Activated gamma-delta T cell treated with anti-CD3 and anti-CD28 coated beads, Interleukin-2, amount 50 U/mL, for 16 hours (primary cell): ENCODE measurements around the gene KDM8.
"Not testable (repeated sequence)": the region's sequence is repeated elsewhere in the genome, so short reads cannot be mapped to it uniquely, and the experiment has no call there.

ENCODE experiments used
- DNase-seq: peaks from one replicate; pipeline ENCODE4 v3.0.0-alpha.2; 2020; ENCODE audit warnings: low read depth

Gene KDM8

DNA sequence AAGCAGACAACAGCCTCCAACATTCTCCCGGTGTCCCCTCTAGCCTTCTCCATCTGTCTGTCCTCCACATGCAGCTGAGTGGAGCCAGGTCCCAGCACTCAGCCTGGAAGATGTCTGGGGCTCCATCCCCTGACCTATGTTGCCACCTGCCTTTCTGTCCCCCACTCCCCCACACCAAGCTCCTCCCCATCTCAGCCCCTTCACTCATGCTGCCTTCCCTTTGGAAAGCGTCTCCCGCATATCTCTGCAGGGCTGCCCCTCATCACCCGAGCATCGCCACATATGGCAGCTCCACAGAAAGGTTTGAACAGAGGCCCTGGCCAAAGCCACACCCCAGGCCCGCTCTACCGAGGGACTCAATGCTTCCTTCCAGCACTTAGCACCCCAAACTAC lies 41.0 kb downstream of the KDM8 start:
- DNase-seq = no peak

DNA sequence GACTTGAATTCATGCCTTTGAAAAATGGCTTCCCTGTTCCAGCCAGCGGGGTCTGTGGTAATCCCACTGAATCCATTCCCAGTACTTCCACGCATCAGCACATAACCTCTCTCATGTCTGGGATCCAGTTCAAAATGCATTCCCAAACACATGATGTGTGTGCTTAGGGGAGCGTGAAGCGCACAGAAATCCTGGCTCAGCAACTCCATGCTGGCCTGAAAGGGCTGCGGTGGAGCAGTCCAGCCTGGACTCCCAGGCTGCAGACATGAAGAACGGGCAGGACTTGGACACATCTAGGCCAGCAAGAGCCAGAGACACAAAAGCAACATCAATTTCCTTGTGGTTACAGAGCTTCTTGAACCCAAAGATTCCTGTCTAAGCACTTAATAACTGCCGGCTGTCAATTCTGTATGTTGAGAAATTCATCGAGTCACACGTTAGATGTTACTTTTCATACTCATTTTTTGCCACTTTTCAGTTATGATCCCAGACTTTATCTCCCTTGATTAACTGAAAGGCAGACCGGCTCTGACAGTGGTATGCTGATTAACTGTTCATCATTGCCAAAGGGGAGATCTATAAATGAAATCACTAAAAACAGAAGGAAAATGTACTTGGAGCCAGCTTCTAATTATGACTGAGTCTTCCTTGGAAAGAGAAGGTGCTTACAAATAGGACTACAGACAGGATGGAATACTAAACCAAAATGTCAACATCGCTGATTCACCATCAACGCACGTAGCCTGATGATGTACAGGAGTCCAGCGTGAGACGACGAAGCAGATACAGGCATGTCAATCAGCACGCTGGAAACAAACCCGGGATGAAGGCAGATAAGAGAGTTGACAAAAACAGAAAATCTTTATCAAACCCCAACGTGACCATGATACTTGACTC lies 42.2 kb downstream of the KDM8 start:
- no peak for DNase-seq

DNA sequence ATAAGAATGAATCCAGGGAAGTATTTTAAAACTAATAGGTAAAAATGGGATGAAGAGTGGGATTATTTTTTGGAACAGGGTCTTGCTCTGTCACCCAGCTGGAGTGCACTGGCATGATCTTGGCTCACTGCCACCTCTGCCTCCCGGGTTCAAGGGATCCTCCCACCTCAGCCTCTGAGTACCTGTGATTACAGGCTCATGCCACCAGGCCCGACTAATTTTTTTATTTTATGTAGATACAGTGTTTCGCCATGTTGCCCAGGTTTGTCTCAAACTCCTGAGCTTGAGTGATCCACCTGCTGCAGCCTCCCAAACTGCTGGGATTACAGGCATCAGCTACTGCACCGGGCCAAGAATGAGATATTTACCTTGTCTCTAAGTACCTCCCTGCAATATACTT lies 43.1 kb downstream of the KDM8 start:
- DNase-seq = no peak

DNA sequence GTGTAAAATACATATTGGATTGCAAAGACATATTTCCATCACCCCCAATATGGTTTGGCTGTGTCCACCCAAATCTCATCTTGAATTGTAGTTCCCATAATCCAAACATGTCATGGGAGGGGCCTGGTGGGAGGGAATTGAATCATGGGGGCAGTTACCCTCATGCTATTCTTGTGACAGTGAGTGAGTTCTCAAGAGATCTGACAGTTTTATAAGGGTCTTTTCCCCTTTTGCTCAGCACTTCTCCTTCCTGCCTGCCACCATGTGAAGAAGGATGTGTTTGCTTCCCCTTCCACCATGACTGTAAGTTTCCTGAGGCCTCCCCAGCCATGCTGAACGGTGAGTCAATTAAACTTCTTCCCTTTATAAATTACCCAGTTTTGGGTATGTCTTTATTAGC lies 43.8 kb downstream of the KDM8 start:
- not testable (repeated sequence) for DNase-seq

DNA sequence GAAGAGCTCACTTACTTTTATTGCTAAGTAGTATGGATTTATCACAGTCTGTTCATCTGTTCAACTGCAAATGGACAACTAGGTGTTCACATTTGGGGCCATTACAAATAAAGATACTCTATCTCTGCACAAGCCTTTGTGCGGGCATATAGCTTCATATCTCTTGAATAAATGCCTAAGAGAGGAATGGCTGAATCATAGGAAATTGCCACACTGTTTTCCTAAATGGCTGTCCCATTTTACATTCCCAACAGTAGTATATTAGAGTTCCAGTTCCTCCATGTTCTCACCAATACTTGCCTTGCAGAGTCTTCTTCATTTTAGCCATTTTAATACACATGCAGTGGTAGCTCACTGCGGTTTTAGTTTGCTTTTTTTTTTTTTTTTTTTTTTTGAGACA lies 44.7 kb downstream of the KDM8 start:
- DNase-seq = no peak

DNA sequence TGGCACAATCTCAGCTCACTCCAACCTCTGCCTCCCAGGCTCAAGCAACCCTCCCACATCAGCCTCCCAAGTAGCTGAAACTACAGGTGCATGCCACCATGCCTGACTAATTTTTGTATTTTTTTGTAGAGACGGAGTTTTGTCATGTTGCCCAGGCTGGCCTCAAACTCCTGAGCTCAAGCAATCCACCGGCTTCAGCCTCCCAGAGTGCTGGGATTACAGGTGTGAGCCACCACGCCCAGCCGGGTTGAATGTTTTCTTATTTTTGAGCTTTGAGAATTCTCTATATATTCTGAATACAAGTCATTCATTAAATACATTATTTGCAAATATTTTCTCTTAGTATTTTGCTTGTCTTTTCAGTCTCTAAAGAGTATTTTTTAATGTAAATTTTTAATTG lies 45.6 kb downstream of the KDM8 start:
- DNase-seq = not testable (repeated sequence)

DNA sequence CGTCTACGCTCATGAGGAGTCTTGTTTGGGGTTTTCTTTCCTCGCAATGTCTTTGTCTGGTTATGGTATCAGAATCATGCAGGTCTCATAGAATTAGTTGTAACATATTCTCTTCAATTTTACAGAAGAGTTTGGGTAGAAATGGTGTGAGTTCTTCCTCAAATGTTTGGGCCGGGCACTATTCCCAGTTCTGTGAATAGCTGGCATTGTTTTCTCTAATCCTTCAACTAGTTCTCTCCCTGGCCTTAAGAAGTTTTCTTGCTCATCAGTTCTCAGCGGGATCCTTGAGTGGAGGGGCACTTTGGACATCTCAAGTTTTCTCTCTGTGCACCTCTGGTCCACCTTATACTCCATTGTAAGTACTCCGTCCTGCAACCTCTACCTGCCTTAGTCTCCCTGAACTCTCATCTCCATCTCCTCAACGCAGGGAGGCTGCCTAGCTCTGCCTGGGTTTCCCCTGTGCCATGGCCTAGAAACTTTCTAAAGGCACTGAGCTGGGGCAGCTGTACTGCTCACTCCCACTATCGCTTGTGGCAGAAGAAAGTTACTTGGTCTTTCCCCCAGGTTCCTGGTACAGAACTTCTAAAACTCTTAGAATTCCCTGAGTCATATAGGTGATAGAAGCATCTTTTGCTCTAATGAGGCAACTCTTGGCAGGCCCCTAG lies 48.3 kb downstream of the KDM8 start:
- no peak for DNase-seq

DNA sequence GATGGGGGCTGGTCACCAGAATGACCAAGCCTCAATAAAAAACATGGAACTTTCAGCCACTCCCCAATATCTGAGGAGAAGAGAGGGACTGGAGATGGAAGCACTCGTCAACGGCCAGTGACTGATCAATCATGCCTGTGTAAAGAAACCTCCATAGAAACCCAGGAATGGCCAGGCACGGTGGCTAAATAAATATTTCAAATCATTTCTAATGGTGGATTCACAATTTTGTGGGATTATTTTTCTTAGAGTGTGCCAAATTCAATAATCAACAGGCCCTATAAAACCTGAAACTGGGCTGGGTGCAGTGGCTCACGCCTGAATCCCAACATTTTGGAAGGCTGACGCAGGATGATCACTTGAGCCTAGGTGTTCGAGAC lies 48.9 kb downstream of the KDM8 start:
- DNase-seq = no peak

DNA sequence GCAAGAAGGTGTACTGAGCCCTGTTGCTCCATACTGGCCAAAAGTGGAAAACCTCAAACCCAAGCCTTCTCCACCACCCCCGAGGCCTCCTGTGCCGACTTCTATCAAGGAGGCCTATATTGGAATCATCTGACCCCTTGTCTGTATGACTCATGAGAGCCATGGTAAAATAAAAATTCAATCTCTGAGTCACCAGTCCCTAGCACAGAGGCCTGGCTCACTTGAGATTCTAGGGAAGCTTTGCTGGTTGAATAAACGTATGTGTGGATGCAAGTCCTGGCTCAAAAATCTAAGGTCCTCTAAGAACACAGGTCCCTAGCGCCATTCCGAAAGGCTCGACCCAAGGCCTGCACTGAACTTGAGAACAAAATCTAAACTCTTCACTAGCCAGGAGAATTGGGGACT lies 50.2 kb downstream of the KDM8 start:
- DNase-seq = no peak

DNA sequence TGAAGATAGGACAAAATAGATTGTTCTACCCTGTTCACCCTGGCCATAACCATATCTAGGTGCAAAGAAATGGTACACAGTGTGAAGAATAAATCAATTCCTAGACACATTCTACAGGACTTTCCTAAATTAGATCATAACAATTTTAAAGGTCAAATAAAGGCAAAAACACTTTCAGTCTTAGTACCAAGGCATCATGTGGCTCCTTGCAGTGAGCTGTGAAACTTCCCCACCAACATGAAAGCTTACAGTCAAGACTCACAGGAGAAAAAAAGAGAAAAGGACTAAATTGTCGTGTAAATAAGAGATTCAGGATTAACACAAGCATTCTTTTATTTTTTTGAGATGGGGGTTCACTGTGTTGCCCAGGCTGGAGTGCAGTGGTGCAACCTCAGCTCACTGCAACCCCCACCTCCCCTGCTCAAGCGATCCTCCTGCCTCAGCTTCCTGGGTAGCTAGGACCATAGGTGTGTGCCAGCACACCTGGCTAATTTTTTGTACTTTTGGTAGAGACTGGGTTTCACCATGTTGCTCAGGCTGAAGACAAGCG lies 51.0 kb downstream of the KDM8 start:
- DNase-seq = no peak

DNA sequence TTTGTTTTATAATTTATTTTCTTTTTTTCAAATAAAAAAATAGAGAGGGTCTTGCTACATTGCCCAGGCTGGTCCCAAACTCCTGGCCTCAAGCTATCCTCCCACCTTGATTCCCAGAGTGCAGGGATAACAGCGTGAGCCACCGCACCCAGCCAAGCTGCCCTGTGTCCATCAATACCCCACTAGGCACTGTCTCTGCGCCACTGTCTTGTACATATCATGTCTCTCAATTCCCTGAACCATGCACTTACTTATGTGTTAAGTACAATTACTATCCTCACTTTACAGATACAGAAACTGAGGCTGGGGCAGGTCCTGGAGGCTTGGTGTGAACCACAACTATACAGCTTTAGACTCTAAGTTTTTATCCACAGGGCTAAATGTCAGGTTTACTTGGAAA lies 53.5 kb downstream of the KDM8 start:
- DNase-seq = no peak

DNA sequence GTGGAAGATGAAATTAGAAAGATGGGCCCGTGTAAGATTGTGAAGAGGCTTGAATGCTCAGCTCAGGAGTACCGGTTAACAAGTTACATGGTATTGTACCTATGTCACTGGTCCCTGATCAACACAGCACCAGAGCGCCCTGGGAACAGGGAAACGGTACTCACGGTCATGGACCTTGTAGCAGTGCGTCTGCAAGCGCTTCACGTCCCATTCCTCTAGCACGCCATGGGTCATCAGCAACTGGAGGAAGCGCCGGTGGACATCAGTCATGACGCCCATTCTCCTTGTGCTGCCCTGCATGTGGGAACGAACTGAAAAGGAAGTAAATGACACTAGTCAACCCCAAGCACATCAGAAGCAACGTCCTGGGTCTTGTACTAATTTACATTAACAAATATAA lies 53.9 kb downstream of the KDM8 start:
- DNase-seq = no peak

DNA sequence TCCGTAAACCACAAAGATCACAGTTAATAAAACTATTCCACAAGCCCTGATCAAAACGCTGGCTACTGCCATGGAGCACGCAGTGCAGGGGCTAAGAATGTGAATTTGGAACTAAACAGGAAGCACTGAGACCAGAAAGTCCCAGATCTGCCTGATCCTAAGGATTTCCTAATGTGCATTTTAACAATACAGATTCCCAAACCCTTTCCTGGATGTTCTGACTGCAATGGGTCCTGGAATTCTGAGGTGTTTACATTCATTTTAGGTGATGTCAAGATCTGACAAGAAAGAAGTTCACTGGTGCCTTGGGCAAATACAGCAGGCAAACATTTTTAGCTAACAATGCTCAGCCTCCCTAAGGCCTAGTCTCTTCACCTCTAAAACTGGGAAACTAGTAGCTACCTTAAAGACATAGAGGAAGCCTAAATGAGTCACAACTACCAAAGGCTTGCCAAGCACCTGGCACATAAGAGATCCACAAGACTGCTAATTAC lies 55.0 kb downstream of the KDM8 start:
- no peak for DNase-seq

DNA sequence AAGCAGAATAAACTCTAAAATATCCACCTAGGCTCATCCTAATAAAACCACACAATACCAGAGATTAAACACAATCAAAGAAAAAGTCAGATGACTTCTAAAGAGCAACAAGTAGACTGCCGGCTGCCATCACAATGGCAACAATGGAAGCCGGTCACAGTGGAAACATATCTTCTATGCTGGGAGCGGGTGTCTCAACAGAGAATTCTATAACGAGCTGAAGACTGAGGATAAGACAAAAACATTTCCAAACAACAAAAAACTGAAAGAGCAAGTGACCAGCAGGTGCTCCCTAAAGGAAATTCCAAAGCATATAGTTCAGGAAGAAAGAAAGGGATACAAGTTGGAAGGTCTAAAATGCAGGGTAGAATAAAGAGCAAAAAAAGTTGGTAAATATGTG lies 56.4 kb downstream of the KDM8 start:
- DNase-seq = no peak

DNA sequence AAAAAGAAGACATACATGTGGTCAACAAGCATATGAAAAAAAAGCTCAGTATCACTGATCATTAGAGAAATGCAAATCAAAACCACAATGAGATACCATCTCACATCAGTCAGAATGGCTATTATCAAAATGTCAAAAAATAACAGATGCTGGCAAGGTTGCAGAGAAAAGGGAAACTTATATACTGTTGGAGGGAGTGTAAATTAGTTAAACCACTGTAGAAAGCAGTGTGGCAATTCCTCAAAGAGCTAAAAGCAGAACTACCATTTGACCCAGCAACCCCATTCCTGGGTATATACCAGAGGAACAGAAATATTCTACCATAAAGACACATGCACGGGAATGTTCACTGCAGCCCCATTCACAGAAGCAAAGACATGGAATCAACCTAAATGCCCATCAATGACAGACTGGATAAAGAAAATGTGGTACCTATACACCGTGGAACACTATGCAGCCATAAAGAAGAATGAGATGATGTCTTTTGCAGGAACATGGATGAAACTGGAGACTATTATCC lies 59.6 kb downstream of the KDM8 start:
- DNase-seq = not testable (repeated sequence)

DNA sequence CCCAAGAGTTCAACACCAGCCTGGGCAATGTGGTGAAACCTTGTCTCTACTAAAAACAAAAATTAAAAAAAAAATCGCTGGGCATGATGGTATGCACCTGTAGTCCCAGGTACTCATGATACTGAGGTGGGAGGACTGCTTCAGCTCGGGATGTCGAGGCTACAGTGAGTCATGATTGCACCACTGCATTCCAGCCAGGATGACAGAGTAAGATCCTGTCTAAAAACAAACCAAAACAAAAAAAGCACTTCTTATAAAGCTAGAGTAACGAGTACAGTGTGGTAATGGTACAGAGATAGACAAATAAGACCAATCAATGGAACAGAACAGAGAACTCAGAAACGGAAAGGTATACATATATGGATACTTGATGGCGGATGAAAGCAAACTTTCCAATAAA lies 60.8 kb downstream of the KDM8 start:
- no peak for DNase-seq

DNA sequence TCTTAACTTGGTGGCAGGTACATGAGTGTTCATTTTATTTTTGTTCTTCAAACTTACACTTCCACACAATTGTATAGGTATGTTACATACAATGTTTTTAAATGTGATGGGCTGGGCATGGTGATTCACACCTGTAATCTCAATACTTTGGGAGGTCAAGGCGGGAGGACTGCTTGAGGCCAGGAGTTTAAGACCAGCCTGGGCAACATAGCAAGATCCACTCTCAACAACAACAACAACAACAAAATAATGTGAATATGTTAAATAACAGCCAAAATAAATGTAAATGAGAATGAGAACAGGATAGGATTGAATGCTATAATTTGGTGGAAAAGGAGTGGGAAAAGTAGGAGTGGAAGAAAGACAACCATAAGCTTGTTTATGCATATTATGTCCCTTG lies 62.7 kb downstream of the KDM8 start:
- no peak for DNase-seq

DNA sequence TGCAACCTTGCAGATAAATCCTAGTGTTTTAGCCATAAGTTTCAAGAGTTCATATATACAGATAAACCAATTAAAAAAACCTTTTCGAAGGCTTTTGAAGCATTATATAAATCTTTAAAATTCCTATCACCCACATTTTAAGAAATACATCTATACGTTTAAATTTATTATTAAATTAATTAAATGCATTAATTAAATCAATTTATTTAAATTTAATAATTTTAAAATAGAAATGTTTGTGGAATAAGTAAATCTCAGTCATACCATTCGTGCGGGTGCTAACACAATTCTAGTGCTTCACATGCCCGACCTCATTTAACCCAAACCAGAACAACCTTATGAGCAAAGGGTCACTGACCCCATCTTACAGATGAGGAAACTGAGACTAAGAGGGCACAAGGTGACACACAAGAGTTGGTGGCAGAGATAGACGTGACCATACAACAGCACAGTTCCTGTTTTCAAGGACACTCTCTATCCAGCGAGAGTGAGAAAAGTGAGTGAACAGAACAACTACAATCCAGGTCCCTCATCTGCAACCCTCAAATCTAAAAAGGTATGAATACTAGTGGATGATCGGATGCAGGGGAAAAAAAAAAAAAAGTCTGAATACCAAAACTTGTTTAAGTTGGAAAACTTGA lies 63.8 kb downstream of the KDM8 start:
- no peak for DNase-seq

DNA sequence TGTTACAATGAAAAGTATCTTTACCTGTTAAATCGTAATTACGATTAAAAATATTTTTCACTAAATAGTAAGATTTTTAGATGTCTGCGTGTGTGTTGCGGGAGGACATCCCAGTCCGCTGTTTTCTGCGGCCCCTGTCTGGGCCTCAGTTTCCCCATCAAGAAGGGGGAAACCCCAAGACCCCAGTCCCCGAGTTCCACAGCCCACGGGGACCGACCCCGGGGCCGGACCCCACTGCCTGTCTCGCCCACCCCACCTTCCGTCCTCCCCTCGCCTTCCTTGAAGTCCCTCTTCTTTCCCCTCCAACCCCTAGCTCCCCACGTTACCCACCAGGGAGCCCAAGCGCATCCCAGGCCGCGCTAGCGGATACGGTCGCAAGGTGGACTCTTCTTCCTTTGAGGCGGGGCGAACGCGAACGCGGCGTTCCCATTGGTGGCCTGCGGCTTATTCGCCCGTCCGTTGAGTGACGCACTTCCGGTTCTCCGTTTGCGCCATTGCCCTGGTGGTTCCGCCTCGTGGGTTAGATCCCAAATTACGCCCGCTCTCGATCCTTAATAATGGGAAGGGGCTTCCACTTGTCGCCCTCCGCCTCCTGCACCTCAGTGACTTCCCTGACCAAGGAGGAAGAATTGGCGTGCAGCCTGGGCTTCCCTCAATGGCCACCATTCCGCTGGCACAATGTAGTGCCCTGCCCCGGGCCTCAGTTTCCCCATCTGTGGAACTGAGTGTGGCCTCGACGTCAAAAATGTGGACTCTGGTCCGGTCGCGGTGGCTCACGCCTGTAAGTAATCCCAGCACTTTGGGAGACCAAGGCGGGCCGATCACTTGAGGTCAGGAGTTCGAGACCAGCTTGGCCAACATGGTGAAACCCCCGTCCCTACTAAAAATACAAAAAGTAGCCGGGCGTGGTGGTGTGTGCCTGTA lies 65.3 kb downstream of the KDM8 start, which contains the start of gene NSMCE1:
NSMCE1 (minus strand) TSS at position 397 of the 924 bp plus-strand sequence. CDS start 11,202 bp downstream, outside the sequence.
- DNase-seq = peak; percentile 95

DNA sequence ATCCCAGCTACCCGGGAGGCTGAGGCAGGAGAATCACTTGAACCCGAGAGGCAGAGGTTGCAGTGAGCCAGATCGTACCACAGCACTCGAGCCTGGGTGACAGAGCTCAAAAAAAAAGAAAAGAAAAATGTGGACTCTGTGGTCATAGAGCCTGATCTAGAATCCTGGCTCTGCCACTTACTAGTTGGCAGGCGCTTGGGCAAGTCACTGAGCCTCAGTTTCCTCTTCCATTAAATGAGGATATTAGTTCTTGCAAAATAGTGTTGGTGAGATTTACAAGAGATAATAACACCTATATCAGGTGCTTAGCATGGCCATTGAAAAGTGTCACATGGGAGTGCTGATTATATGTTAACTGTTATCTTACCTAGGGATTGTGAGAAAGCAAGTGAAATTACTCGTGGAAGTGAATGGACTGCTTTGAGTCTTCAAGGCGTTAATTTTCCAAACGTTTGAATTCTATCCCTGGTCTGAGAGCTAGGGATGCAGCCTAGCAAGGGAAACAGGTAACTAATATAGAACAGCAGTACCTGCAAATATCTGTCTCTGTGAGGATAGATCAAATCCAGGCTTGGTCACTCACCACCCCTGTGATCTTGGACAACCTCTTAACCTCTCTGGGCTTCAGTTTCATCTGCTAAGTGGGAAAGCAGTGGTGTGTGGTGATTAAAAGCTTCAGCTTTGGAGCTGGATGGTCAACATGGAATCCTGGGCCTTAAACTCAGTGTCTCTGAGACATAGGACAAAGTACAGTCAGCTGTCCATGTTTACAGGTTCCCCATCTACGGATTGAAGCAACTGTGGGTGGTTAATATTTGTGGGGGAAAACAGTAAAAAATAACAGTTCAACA lies 66.2 kb downstream of the KDM8 start:
- no peak for DNase-seq
